H1 (cell line): ENCODE data around the gene IFIT5. TPM values are rescaled to one million over a fixed set of nuclear protein-coding genes. Genes with fewer than 3 reads are reported as not detected.

Experiments used
- CTCF ChIA-PET: fragments of 300-600 bp; sonication (Branson Sonifier 250); formaldehyde crosslinking; loops from one replicate; lab custom pipeline; 2021; ENCODE audit not compliant: partially characterized antibody; lab: Charles Lee
- POLR2A ChIA-PET: fragments of 300-600 bp; sonication (Branson Sonifier 250); formaldehyde crosslinking; loops from one replicate; lab custom pipeline; 2021; ENCODE audit warnings: inconsistent platforms; ENCODE audit not compliant: partially characterized antibody; lab: Charles Lee
- DNase-seq, 2 experiments: peaks; one replicate each; pipeline versions ENCODE4 v3.0.0 to v3.0.0-alpha.2; 2010 to 2022; ENCODE audit warnings: low spot score in 2 of 2, low read depth in 1 of 2, mixed read lengths in 1 of 2
- FAIRE-seq: peaks from 2 replicates; lab custom pipeline; 2011; peaks lifted over from hg19 to GRCh38; lab: Jason Lieb, UNC
- H2AFZ ChIP-seq: 2 replicates; pipeline ENCODE4 v1.8.1; 2012; ENCODE audit warnings: low read length, inconsistent platforms
- H2AK5ac ChIP-seq: 2 replicates; pipeline ENCODE4 v1.6.1; 2013; ENCODE audit warnings: low read depth, low read length
- H2BK120ac ChIP-seq: replicated peaks from 2 replicates; pipeline ENCODE3; 2013; ENCODE audit warnings: low read depth, low read length, inconsistent platforms
- H2BK12ac ChIP-seq: 2 replicates; pipeline ENCODE4 v1.6.1; 2013; ENCODE audit warnings: low read depth, low read length
- H2BK15ac ChIP-seq: 2 replicates; pipeline ENCODE4 v1.6.1; 2013; ENCODE audit warnings: low read length
- H2BK20ac ChIP-seq: 2 replicates; pipeline ENCODE4 v1.6.1; 2013; ENCODE audit warnings: low read length
- H2BK5ac ChIP-seq: 2 replicates; pipeline ENCODE4 v1.6.1; 2013; ENCODE audit warnings: low read depth, low read length
- H3K14ac ChIP-seq: 2 replicates; pipeline ENCODE4 v1.6.1; 2013; ENCODE audit warnings: inconsistent platforms; ENCODE audit not compliant: insufficient read length
- H3K18ac ChIP-seq: 2 replicates; pipeline ENCODE4 v1.6.1; 2013; ENCODE audit warnings: low read length; ENCODE audit errors: extremely low read depth
- H3K23ac ChIP-seq: 2 replicates; pipeline ENCODE4 v1.6.1; 2013; ENCODE audit warnings: inconsistent platforms; ENCODE audit not compliant: insufficient read length
- H3K23me2 ChIP-seq: 2 replicates; pipeline ENCODE4 v1.6.1; 2013; ENCODE audit warnings: low read depth, low read length
- H3K27ac ChIP-seq: 2 replicates; pipeline ENCODE4 v1.6.1; 2011; ENCODE audit warnings: low read depth, low read length, inconsistent platforms
- H3K27me3 ChIP-seq, 4 experiments: replicated peaks in 1 of 4; 1 replicate in 1 of 4; 2 replicates in 3 of 4; pipeline versions ENCODE4 v1.6.1 to v1.8.1; 2011 to 2013; ENCODE audit warnings: low read length in 3 of 4, mild to moderate bottlenecking in 3 of 4, inconsistent platforms in 2 of 4, mixed read lengths in 2 of 4, moderate library complexity in 1 of 4; ENCODE audit not compliant: control insufficient read depth in 3 of 4, insufficient read depth in 3 of 4; ENCODE audit errors: extremely low read depth in 1 of 4
- H3K36me3 ChIP-seq, 4 experiments: 2 replicates each; pipeline versions ENCODE4 v1.6.1 to v1.8.1; 2011 to 2013; ENCODE audit warnings: mild to moderate bottlenecking in 4 of 4, low read length in 3 of 4, moderate library complexity in 2 of 4, control low read depth in 1 of 4, inconsistent platforms in 1 of 4; ENCODE audit not compliant: insufficient read depth in 4 of 4, control insufficient read depth in 2 of 4
- H3K4ac ChIP-seq: replicated peaks from 2 replicates; pipeline ENCODE3; 2013; ENCODE audit warnings: low read length, low read depth, mixed read lengths, inconsistent platforms; ENCODE audit not compliant: insufficient read length
- H3K4me1 ChIP-seq, 4 experiments: replicated peaks in 1 of 4; 1 replicate in 1 of 4; 2 replicates in 3 of 4; pipeline versions ENCODE4 v1.6.1 to v1.8.1; 2011 to 2013; ENCODE audit warnings: low read length in 3 of 4, inconsistent platforms in 2 of 4, mixed read lengths in 1 of 4; ENCODE audit not compliant: insufficient read depth in 4 of 4, control insufficient read depth in 3 of 4
- H3K4me2 ChIP-seq, 2 experiments: 2 replicates each; pipeline versions ENCODE4 v1.6.1 to v1.8.1; 2011 to 2013; ENCODE audit warnings: low read depth in 2 of 2, low read length in 2 of 2, control low read depth in 1 of 2, inconsistent platforms in 1 of 2, mild to moderate bottlenecking in 1 of 2; ENCODE audit not compliant: insufficient read depth in 1 of 2
- H3K4me3 ChIP-seq, 4 experiments: fragments of 200-600, 300-600 bp in 1 of 4; sonication (generic), shearing (Covaris generic), sonication (Bioruptor Twin) in 1 of 4; 2 replicates each; pipeline versions ENCODE4 v1.5.1 to v1.8.1; 2011 to 2016; ENCODE audit warnings: low read length in 4 of 4, low read depth in 3 of 4, control low read depth in 2 of 4, inconsistent platforms in 2 of 4, mild to moderate bottlenecking in 2 of 4, mixed read lengths in 1 of 4, moderate library complexity in 1 of 4; ENCODE audit not compliant: insufficient read depth in 2 of 4; ENCODE audit errors: extremely low read depth in 1 of 4
- H3K56ac ChIP-seq: replicated peaks from 2 replicates; pipeline ENCODE3; 2013; ENCODE audit warnings: low read depth, mild to moderate bottlenecking, mixed read lengths, low read length, inconsistent platforms; ENCODE audit not compliant: insufficient read length
- H3K79me1 ChIP-seq: 2 replicates; pipeline ENCODE4 v1.6.1; 2013; ENCODE audit warnings: low read depth, low read length, control low read depth
- H3K79me2 ChIP-seq, 2 experiments: 2 replicates each; pipeline versions ENCODE4 v1.6.1 to v1.8.1; 2012 to 2013; ENCODE audit warnings: low read length in 2 of 2, mild to moderate bottlenecking in 2 of 2, inconsistent platforms in 1 of 2; ENCODE audit not compliant: insufficient read depth in 2 of 2, control insufficient read depth in 1 of 2
- H3K9ac ChIP-seq, 4 experiments: replicated peaks in 1 of 4; 1 replicate in 1 of 4; 2 replicates in 3 of 4; pipeline versions ENCODE4 v1.6.1 to v1.8.1; 2011 to 2013; ENCODE audit warnings: low read depth in 3 of 4, low read length in 3 of 4, control low read depth in 2 of 4, mild to moderate bottlenecking in 2 of 4, moderate library complexity in 2 of 4, inconsistent platforms in 1 of 4; ENCODE audit errors: extremely low read depth in 1 of 4
- H3K9me3 ChIP-seq, 2 experiments: 2 replicates each; pipeline versions ENCODE4 v1.6.1 to v1.8.1; 2012 to 2013; ENCODE audit warnings: mild to moderate bottlenecking in 2 of 2, moderate library complexity in 2 of 2, control low read depth in 1 of 2, inconsistent platforms in 1 of 2, low read depth in 1 of 2, low read length in 1 of 2, mixed read lengths in 1 of 2; ENCODE audit not compliant: insufficient read depth in 2 of 2
- H4K20me1 ChIP-seq, 2 experiments: replicated peaks in 1 of 2; 2 replicates each; pipeline versions ENCODE3 to v1.8.1; 2011 to 2013; ENCODE audit warnings: inconsistent platforms in 2 of 2, low read length in 2 of 2, mild to moderate bottlenecking in 1 of 2; ENCODE audit not compliant: insufficient read depth in 2 of 2, control insufficient read depth in 1 of 2
- H4K5ac ChIP-seq: 2 replicates; pipeline ENCODE4 v1.6.1; 2013; ENCODE audit warnings: low read length, low read depth, mixed read lengths, inconsistent platforms; ENCODE audit not compliant: insufficient read length
- H4K8ac ChIP-seq: 2 replicates; pipeline ENCODE4 v1.8.0; 2013; ENCODE audit warnings: mild to moderate bottlenecking, moderate library complexity, low read length, inconsistent platforms; ENCODE audit not compliant: insufficient read depth; ENCODE audit errors: extremely low read depth
- H4K91ac ChIP-seq: replicated peaks from 2 replicates; pipeline ENCODE3; 2013; ENCODE audit warnings: low read length, mixed read lengths, inconsistent platforms; ENCODE audit not compliant: insufficient read length
- HDAC6 ChIP-seq: IDR thresholded peaks from one replicate; pipeline ENCODE4 v1.7.1; 2012; ENCODE audit warnings: low read depth, mild to moderate bottlenecking, inconsistent platforms, low read length, moderate library complexity
- RXRA ChIP-seq: IDR thresholded peaks from 2 replicates; pipeline ENCODE4 v1.6.1; 2011; ENCODE audit warnings: low read depth, mild to moderate bottlenecking, low read length, moderate library complexity; ENCODE audit not compliant: insufficient read depth
- WGBS, 2 experiments: shearing (Covaris generic) in 1 of 2; methylation state at CpG; one replicate each; pipeline versions ENCODE4 v1.1.6 to v1.1.7; 2013 to 2015; ENCODE audit warnings: low lambda C conversion rate in 2 of 2, mixed read lengths in 2 of 2, inconsistent platforms in 1 of 2, low coverage in 1 of 2, missing lambda C conversion rate in 1 of 2; ENCODE audit not compliant: insufficient replicate concordance in 2 of 2, insufficient coverage in 1 of 2, insufficient read length in 1 of 2; ENCODE audit errors: extremely low coverage in 1 of 2, missing lambda C conversion rate in 1 of 2; 5-methylcytosine and 5-hydroxymethylcytosine counted together
- polyA plus RNA-seq, 7 experiments: library from polyadenylated mRNA; depleted of rRNA in 3 of 7; stranded (reverse) in 5 of 7; unstranded in 2 of 7; fragments of >200 nt in 5 of 7; fragments of 200-250 nt in 2 of 7; gene quantifications; 1 replicate in 5 of 7; 2 replicates in 1 of 7; 4 replicates in 1 of 7; pipeline versions ENCODE4 v1.2.1 to v1.2.3, GENCODE V29; 2011 to 2013; ENCODE audit warnings: missing spikeins in 2 of 7, mixed read lengths in 2 of 7
- total RNA-seq: library from RNA; stranded (reverse); fragmentation: NEBNext Ultra II Directional; extraction: Animal tissue kit (Norgen Biotek cat#: 25700); gene quantifications from 2 replicates; pipeline ENCODE4 v1.2.1, GENCODE V29; 2021

IFIT5 gene
- total and polyA plus RNA-seq, 2 of the 8 experiments (the other 6 are each of a cell fraction or from before 2014, with no cell fraction given): 0.94 to 2.6 TPM

GRCh38 chr10:89404104-89405047 is 10.0 kb upstream of the IFIT5 start:
- DNase-seq: peak in 1 of 2 experiments; percentile 8
- no peak for FAIRE-seq
- Histone ChIP-seq H3K36me3 (no peaks in the 10 kb centered on the region; a peak in 1 of 8 replicates), H2AK5ac (no peak overlapping the region), H3K27ac (no peak overlapping the region), H2AFZ (no peak overlapping the region), H3K9me3 (no peaks in the 10 kb centered on the region), H4K5ac (no peak overlapping the region), H3K79me1 (no peaks in the 10 kb centered on the region), H3K4me1 (no peaks in the 10 kb centered on the region), H3K23me2 (no peaks in the 10 kb centered on the region), H3K27me3 (no peaks in the 10 kb centered on the region), H3K23ac (no peak overlapping the region), H3K56ac (no peak overlapping the region), H2BK12ac (no peak overlapping the region), H4K8ac (no peak overlapping the region; the same call in 1 of the 2 replicates), H2BK120ac (no peak overlapping the region), H3K14ac (no peak overlapping the region), H3K4ac (no peak overlapping the region), H3K18ac (no peak overlapping the region), H4K91ac (no peak overlapping the region), H2BK15ac (no peak overlapping the region), H3K9ac (no peak overlapping the region), H2BK5ac (no peak overlapping the region), H4K20me1 (no peaks in the 10 kb centered on the region), H3K4me3 (no peak overlapping the region), H2BK20ac (no peak overlapping the region), H3K4me2 (no peak overlapping the region), H3K79me2 (no peaks in the 10 kb centered on the region)
- 82% methylated on average over 11 of the region's 11 CpGs; no CpG with 5 or more reads in 1 of the 2 experiments for WGBS, 2 experiments
- CTCF ChIA-PET: interaction anchor here (0.5 to 1.4 kb wide), 9 partner anchors 10 to 1286 kb away, joined by 3 to 5 read pairs (median 3); partner anchors contain the start of gene IFIT5
- POLR2A ChIA-PET: no interaction called here
- TF ChIP-seq HDAC6 (no peak), RXRA (peak; percentile 27; the same call in 1 of the 2 replicates)
